HuH-7.5 (cell line): Measurements from ENCODE around the gene SMG1.
"Not testable (repeated sequence)": the region's sequence is repeated elsewhere in the genome, so short reads cannot be mapped to it uniquely, and the experiment has no call there.

ENCODE experiments used
- DNase-seq: peaks from one replicate; pipeline ENCODE4 v3.0.0; 2011; ENCODE audit warnings: low spot score

Gene SMG1

DNA sequence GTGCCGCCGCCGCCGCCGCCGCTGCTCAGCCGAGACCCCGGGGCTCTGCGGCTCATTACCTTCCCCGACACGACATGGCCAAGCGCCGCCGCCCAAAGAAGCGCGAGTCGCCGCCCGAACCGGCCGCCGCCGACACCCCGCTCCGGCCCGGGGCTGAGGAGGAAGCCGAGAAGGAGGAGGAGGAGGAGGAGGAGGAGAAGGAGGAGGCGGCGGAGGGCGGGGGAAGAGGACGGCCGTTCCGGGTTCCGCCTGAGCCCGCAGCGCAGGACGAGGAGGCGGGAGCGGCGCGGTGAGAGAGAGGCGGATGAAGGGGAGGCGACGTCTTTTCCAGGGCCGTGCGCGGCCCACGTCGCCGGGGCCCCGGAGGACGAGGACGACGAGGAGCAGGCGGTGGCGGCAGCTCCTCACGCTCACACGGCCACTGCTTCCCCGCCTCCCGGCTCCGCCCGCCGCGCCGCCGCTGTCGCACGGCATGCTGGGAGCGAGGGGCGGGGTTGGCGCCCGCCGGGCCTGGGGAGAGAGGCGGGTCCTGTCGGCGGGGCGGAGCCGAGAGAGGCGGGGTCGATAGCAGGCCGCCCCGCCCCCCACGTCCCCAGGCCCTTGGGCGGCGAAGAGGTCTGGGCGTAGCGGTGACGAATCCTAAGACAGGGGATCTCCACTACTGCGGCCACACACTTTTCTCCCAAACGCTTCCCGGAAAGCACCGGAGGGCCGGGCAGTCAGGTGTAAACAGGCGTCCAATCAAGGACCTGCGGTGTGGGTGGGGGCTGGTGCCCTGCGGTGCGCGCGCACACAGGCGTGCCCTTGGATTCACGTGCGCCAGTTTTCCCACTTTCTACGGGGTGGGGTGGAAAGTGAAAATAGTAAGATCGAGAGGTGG lies at the start of gene SMG1:
TSS of gene SMG1 (minus strand) at position 423 of the 880 bp plus-strand sequence. CDS start at position 56, 367 bp downstream.
- peak; percentile 70 for DNase-seq

DNA sequence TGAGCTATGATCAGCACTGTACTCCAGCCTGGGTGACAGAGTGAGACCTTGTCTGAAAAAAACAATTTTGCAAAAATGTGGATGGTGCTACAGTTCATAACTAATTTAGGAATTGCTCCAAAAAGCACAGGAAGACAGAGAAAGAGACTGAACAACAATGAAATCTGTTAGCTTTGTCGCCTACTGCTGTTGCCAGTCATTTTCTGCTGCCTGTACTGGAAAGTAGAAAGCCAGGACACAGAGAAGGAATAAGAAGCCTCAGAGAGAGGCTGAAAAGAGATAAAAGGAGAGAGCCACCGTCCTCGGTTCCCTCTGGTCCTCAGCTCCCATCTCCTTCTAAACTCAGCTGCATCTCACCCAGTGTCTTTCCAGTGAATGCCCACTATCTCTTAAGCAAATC lies 48.9 kb upstream of the SMG1 start:
- no peak for DNase-seq

DNA sequence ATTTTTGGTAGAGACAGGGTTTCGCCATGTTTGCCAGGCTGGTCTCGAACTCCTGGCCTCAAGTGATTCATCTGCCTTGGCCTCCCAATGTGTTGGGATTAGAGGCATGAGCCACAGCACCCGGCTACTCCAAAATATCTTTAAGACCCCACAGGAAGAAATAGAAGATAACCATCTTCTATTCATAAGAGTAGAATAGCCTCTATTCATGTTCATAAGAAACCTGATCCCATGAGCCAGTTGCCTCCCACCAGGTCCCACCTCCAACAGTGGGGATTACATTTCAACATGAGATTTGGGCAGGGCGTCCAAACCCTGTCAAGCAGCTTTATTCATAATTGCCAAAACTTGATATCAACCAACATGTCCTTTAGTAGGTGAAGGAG lies 43.6 kb upstream of the SMG1 start:
- no peak for DNase-seq

DNA sequence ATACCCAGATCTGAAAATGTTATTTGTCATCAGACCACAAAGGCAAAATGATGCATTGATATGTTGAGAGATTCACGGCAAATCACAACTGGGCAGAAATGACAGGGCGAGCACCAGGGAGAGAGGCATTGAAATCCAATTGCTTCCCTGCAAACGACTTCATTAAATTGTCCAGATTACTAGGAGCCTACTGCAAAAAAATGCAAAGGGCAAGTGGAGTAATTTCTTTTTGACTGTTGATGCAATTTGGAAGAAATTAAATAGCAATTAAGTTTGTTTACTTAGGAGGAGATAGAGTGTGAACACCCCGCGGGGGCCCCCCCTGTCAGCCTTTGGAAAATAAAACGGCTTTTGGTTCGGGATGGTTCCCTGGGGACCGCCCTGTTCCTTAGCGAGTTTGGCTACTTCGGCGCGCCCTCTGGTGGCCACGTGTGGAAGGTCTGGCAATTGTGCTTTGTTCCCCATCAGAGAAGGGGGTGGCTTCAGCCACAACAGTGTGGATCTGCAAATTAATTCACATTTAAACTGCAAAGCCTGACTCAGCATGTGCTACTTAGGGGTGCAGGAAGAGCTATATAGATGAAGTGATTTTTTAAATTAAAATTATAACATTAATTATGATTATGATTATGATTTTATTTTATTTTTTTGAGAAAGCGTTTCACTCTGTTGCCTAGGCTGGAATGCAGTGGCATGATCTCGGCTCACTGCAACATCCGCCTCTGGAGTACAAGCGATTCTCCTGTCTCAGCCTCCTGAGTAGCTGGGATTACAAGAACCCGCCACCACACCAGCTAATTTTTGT lies 43.0 kb upstream of the SMG1 start:
- peak; percentile 76 for DNase-seq

DNA sequence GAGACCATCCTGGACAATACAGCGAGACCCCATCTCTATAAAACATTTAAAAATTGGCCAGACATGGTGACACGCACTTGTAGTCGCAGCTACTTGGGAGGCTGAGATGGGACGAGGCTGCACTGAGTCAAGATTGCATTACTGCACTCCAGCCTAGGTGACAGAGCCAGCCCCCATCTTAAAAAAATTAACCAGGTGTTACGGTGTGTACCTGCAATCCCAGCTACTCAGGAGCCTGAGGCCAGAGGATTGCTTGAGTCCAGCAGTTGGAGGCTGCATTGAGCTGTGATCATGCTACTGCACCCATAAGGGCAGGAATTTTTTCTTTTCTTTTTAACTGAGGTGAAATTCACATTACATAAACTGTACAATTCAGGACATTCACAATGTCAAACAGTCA lies 40.6 kb upstream of the SMG1 start:
- no peak for DNase-seq

DNA sequence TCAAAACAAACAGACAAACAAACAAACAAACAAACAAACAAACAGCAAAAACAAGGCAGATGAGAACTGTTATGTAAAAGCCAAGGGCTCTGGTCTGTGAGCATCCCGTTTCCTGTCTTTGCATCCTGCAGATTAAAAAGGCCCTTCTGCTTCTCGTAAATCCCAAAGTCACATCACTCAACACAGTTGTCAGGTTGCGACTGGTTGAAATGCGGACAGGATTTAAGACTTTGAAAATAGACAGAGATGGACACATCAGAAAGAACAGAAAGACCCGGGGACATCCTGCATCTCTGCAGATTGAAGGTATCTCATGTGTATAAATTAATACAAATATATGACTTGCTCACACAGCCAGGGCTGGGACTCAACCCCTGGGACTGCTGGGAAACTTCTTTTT lies 39.3 kb upstream of the SMG1 start:
- no peak for DNase-seq

DNA sequence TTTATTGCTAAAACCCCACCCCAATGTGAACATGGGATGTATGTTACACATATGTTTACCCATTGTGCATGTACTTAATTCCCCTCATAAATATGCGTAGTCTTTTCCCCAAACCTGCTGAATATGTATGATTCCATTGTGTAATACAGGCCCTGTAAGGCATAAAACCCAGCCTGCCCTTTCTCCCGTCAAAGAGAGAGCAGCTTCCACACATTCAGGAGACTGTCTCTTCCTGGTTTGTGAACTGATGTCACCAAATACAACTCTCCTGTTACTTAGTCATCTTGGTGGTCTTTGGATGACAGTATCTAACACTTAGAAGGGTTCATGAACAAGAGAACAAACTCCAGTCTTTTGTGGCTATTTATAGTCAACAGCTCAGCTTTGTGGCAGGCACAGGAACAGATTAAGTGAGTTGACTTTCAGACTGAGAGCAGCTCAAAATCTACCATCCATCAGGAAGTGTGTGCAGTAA lies 32.9 kb upstream of the SMG1 start:
- no peak for DNase-seq

DNA sequence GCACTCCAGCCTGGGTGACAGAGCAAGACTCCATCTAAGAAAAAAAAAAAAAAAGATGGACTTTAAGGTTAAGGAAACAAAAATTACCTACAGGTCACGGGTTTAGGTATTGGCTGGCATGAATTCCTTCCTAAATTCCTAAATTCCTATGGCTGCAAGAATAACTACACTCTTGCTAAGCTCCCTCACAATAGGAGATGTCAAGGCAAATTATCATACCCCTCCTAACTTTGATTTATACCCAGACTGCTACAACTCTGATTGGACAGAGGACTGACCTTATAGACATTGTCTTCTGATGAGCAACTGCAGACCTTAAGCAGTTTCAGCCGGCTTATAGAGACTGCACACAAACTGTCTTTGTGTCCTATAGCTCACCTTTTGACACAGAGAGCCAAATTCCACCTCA lies 32.4 kb upstream of the SMG1 start:
- DNase-seq = no peak

DNA sequence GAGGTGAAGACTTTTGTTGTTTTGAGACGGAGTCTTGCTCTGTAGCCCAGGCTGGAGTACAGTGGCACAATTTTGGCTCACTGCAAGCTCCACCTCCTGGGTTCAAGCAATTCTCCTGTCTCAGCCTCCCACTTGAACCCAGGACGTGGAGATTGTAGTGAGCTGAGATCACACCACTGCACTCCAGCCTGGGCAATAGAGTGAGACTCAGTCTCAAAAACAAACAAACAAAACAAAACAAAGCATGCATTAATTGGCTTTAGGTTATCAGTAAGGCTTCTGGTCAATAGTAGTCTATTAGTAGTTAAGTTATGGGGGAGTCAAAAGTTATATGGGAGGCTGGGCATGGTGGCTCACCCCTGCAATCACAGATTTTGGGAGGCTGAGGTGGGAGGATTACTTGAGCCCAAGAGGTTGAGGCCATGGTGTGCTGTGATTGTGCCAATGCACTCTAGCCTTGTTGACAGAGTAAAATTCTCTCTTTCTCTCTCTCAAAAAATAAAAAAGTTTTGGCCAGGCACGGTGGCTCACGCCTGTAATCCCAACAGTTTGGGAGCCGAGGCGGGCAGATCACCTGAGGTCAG lies 30.5 kb upstream of the SMG1 start:
- not testable (repeated sequence) for DNase-seq

DNA sequence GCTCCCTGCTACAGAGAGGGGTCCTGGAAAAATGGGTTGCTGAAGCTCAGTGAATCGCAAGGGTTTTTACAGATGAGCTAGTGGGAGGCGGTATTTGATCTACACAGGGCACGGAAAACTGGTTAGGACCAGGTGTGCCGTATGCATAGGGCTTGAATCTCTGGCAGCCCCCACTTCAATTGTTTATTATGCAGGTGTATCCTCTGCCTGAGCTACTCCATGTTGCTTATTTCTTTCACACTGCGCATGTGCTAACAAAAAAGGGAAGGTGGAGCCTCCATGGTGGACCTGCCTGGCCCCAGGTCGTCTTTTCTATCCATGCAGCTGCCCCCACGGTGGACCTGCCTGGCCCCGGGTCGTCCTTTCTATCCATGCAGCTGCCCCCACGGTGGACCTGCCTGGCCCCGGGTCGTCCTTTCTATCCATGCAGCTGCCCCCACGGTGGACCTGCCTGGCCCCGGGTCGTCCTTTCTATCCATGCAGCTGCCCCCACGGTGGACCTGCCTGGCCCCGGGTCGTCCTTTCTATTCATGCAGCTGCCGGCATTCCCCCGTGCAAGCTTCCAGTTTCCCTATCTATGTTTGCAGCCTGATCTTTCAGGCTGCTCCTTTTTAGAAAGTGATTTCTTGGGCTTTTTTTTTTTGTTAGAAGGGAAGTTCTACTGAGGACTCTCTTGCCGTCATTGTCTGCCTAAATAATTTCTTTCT lies 29.8 kb upstream of the SMG1 start:
- not testable (repeated sequence) for DNase-seq

DNA sequence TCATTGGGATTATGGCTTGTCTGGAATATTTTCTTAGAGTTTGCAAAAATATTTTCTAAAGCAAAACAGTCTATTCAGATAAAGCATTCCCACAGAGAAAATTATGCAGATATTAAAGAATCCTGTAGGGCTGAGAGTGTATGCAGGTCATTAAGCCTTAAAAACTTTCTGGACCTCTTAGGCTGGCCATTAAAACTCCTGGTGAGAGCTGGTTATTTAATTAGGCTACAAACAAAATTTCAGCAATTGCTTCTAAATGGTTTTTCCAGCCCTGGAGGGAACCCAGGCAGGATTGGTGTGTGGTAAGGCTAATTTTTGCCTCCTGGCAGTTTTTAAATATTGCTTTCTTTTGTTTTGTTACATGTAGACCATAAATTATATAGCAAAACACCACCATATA lies 27.3 kb upstream of the SMG1 start:
- no peak for DNase-seq

DNA sequence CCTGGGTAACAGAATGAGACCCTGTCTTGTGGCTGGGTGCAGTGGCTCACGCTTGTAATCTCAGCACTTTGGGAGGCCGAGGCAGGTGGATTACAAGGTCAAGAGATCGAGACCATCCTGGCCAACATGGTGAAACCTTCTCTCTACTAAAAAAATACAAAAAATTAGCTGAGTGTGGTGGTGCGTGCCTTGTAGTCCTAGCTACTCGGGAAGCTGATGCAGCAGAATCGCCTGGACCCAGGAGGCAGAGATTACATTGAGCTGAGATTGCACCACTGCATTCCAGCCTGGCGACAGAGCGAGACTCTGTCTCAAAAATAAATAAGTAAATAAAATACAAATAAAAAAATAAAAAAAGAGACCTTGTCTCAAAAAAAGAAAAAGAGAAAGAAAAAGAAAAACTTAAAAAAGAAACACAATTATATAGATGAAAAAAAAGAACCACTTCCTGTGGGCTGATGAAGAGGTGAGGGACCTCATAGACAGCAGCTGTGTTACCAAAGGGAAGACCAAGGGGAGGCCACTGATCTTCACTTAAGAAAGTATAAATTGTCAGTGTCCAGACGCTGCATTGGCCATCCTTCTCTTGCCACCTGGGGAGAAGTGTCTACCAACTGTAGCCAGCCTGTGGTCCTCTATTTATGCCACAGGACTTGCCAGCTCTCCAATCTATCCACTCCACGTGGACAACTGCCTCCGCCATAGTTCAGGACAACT lies 24.4 kb upstream of the SMG1 start:
- DNase-seq = no peak

DNA sequence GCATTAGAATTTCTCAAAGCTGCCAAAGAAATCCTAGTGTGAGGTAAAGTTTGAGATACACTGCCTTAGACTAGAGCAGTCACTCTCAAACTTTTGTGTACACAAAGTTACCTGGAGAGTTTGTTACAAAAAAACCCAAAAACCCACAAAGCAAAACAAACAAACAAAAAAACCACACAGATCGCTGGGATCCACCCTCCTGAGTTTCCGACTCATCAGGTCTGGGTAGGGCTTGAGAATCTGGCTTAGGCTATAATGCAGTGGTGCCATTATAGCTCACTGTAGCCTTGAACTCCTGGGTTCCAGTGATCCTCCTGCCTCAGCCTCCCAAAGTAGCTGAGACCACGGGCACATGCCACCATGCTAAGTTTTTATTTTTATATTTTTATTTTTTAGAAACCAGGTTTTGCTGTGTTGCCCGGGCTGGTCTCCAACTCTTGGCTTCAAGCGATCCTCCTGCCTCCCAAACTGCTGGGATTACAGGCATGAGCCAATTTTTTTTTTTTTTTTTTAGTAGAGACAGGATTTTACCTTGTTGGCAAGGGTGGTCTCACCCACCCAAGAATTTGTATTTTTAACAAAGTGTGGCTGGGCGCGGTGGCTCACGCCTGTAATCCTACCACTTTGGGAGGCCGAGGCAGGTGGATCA lies 22.3 kb upstream of the SMG1 start:
- no peak for DNase-seq

DNA sequence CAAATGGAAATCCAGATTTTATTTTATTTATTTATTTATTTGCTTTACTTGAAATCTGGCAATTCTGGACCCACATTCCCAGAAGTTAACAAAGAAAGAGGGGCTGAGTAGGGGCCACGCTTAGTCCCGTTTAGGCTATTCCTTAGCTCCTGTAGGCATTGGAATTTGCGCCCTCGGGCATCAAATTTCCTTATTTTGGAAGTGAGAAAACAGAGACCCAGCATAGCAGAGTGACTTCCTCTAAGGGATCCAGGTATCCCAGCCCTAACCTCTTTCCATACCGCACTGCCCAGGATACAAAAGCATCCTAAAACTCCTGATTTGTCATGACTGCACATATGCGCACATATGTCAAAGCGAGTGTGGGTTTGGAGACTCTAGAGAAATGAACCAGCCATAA lies 19.0 kb upstream of the SMG1 start:
- no peak for DNase-seq

DNA sequence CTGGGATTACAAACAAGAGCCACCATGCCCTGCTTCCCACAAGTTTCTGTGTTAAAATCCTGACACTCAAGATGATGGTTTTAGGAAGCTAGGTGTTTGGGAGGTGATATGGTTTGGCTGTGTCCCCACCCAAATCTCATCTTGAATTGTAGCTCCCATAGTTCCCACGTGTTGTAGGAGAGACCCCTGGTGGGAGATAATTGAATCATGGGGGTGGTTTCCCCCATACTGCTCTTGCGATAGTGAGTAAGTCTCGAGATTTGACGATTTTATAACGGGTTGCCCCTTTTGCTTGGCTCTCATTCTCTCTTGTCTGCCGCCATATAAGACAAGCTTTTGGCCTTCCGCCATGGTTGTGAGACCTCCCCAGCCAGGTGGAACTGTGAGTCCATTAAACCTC lies 17.2 kb upstream of the SMG1 start:
- no peak for DNase-seq

DNA sequence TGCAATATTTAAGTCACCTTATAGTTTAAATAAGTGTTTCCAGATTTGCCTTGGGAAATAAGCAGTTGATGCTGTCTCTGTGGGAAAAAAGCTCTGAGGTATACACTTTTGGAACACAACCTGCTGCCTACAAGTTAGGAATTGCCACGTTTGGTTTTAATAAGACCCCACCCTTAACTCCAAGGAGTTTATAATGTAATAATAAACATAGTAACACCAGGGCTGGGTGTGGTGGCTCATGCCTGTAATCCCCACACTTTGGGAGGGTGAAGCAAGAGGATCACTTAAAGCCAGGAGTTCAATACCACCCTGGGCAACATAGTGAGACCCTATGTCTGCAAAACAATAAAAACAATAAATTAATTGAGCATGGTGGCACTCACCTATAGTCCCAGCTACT lies 15.9 kb upstream of the SMG1 start:
- no peak for DNase-seq

DNA sequence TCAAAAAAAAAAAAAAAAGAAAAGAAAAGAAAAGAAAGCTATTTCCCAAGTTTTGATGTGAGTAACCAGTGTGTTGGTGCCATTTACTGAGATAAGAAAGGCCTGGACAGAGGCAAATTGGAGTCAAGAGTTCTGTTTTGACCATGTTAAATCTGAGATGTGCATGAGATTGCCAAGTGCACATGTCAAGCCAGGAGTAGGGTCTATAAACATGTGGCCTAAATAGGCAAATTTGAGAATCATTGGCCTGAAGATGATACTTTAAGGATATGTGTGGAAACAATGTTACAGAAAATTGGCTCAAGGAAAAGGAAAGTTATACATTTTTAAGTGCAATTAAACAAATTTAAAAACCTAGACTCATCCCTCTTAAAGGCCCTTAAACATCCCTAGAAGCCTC lies 15.3 kb upstream of the SMG1 start:
- DNase-seq = no peak

DNA sequence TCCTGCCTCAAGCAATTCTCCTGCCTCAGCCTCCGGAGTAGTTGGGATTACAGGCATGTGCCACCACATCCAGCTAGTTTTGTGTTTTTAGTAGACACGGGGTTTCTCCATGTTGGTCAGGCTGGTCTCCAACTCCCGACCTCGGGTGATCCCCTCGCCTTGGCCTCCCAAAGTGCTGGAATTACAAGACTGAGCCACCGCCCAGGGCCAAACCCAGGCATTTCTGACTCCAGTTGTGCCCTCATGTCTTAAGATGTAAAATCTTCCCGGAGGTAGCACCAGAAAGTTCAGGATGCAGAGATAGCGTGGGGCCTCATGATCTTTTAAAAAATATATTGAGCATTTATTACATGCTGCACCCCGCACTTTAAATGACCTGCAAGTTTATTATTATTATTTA lies 12.8 kb upstream of the SMG1 start:
- DNase-seq = no peak

DNA sequence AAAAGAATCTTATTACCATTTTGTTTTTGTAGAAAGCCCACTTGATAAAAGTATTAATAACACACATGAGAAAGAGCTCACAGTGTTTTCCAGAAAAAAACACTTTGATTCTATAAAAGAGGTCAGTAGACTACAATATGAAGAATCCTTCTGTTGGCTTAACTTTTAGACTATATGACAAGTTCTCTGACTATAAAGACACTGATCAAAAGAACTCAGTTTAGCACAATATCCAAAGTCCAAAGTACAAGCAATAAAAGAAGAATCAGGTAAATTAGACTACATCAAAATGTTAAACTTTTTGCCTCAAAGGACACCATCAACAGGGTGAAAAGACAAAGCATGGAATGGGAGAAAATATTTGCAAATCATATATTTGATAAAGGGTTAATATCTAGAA lies 11.2 kb upstream of the SMG1 start:
- no peak for DNase-seq

DNA sequence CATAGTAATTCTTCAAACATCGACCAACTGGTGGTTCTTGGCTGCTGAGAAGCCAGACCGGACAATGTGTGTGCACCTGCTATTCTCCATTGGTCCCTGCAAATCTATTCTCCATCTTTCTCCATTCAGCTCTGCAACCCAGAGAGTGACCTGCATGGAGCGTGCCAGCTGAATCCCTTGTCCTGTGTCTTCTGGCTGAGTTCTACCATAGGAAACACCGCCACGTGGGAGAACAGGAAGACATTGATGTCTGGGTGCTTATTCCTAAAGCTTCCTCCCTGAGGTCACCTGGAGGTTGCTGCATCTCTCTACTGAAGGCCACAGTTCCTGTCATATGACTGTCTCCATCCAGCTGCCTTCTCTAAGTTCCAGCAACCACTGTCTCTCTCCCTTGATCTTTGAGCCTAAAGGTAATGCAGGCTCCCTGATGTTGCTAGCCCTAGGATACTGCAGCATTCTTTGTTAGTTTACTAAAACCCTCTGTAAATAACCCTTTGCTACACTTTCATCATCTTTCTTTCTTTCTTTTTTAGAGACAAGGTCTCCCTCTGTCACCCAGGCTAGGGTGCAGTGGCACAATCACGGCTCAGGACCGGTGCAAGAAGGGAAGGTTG lies 10.6 kb upstream of the SMG1 start:
- DNase-seq = no peak

DNA sequence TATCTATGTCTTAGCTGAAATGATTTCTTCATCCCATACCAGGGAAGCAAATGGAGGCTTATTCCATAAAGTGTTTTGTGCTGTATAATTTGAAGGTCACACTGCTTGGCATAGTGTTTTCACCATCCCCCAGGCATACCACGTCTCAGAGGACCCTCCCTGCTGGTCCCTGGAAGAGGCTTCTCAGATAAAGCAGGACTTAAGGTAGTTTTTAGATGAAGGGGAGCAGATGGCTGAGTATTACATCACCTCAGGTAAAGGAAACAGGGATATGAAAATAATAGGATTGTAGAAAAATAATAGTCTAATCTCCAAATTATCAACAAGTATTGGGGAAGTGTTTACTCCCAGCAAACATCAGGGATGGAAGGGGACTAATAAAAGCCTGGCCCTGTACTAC lies 7.3 kb upstream of the SMG1 start:
- DNase-seq = no peak
